HG03558 (cell line): ENCODE results near the gene PNMT.

Experiments used
- ATAC-seq: cut with Tn5 transposase; IDR thresholded peaks from one replicate; pipeline ENCODE4 v1.9.1; 2021; ENCODE audit warnings: moderate number of reproducible peaks; ENCODE audit not compliant: unreplicated experiment; ENCODE audit errors: extremely low read depth

PNMT gene

GRCh38 chr17:39632153-39632941 is 35.9 kb upstream of the PNMT start:
- no peak for ATAC-seq

GRCh38 chr17:39633570-39634183 is 34.6 kb upstream of the PNMT start:
- no peak for ATAC-seq

- no peak for ATAC-seq
Observed at GRCh38 chr17:39634384-39634871, 33.8 kb upstream of the PNMT start.

GRCh38 chr17:39635614-39636176 is 32.6 kb upstream of the PNMT start:
- no peak for ATAC-seq

- no peak for ATAC-seq
Observed at GRCh38 chr17:39636587-39636926, 31.7 kb upstream of the PNMT start.

GRCh38 chr17:39636927-39637736 is 31.1 kb upstream of the PNMT start, which contains the start of gene STARD3:
Gene STARD3, plus strand, starts transcription at chr17:39637144. Its CDS starts 16,388 bp downstream, at chr17:39653532.
- ATAC-seq = peak; percentile 62

- no peak for ATAC-seq
Observed at GRCh38 chr17:39638317-39638716, 29.9 kb upstream of the PNMT start.

- no peak for ATAC-seq
Observed at GRCh38 chr17:39639043-39639442, 29.2 kb upstream of the PNMT start.

- ATAC-seq = no peak
Observed at GRCh38 chr17:39639566-39640458, 28.4 kb upstream of the PNMT start.

GRCh38 chr17:39640591-39641031 is 27.6 kb upstream of the PNMT start:
- ATAC-seq = no peak

GRCh38 chr17:39641097-39641496 is 27.2 kb upstream of the PNMT start:
- ATAC-seq = no peak

GRCh38 chr17:39641883-39642282 is 26.4 kb upstream of the PNMT start:
- no peak for ATAC-seq

GRCh38 chr17:39642291-39643074 is 25.8 kb upstream of the PNMT start:
- ATAC-seq = no peak

- no peak for ATAC-seq
Observed at GRCh38 chr17:39643271-39643670, 25.0 kb upstream of the PNMT start.

GRCh38 chr17:39647256-39647655 is 21.0 kb upstream of the PNMT start:
- no peak for ATAC-seq

- ATAC-seq = no peak
Observed at GRCh38 chr17:39648616-39649366, 19.5 kb upstream of the PNMT start.

- no peak for ATAC-seq
Observed at GRCh38 chr17:39650121-39650579, 18.1 kb upstream of the PNMT start.
